Daoy (cell line): ENCODE results near the gene C10orf90. TPM values are rescaled to one million over a fixed set of nuclear protein-coding genes. Genes with fewer than 3 reads are reported as not detected.

Experiments used
- DNase-seq: peaks from one replicate; pipeline ENCODE4 v3.0.0-alpha.2; 2015; ENCODE audit warnings: low read depth
- total RNA-seq: library from RNA; depleted of rRNA; stranded (reverse); fragments of >200 nt; shearing (Covaris generic); gene quantifications from 2 replicates; pipeline ENCODE4 v1.2.3, GENCODE V29; 2014

C10orf90 gene
- total RNA-seq, 1 experiment from 2014 or later = 1.4 TPM

GRCh38 chr10:126502441-126502840 is 168.1 kb downstream of the C10orf90 start:
- no peak for DNase-seq

GRCh38 chr10:126501828-126502227 is 168.7 kb downstream of the C10orf90 start:
- no peak for DNase-seq

- DNase-seq = peak; percentile 37
Measured at GRCh38 chr10:126500866-126501265, 169.6 kb downstream of the C10orf90 start.

- DNase-seq = peak; percentile 87
Measured at GRCh38 chr10:126500185-126500584, 170.3 kb downstream of the C10orf90 start.

GRCh38 chr10:126499744-126500143 is 170.7 kb downstream of the C10orf90 start:
- peak; percentile 57 for DNase-seq

- DNase-seq = no peak
Measured at GRCh38 chr10:126497672-126498071, 172.8 kb downstream of the C10orf90 start.

GRCh38 chr10:126496771-126497545 is 173.5 kb downstream of the C10orf90 start:
- DNase-seq = no peak

GRCh38 chr10:126491476-126491875 is 179.0 kb downstream of the C10orf90 start:
- DNase-seq = no peak

- peak; percentile 16 for DNase-seq
Measured at GRCh38 chr10:126481181-126481580, 189.3 kb downstream of the C10orf90 start.

- DNase-seq = no peak
Measured at GRCh38 chr10:126480648-126481047, 189.8 kb downstream of the C10orf90 start.

- no peak for DNase-seq
Measured at GRCh38 chr10:126479280-126479895, 191.1 kb downstream of the C10orf90 start.

GRCh38 chr10:126478546-126478945 is 191.9 kb downstream of the C10orf90 start:
- DNase-seq = no peak

GRCh38 chr10:126476246-126476645 is 194.2 kb downstream of the C10orf90 start:
- DNase-seq = no peak

- DNase-seq = no peak
Measured at GRCh38 chr10:126475074-126475691, 195.3 kb downstream of the C10orf90 start.

- no peak for DNase-seq
Measured at GRCh38 chr10:126474031-126474430, 196.5 kb downstream of the C10orf90 start.

- no peak for DNase-seq
Measured at GRCh38 chr10:126470991-126471390, 199.5 kb downstream of the C10orf90 start.

GRCh38 chr10:126469692-126470091 is 200.8 kb downstream of the C10orf90 start:
- no peak for DNase-seq

GRCh38 chr10:126468876-126469643 is 201.4 kb downstream of the C10orf90 start:
- DNase-seq = peak; percentile 62

- DNase-seq = no peak
Measured at GRCh38 chr10:126468467-126468866, 202.0 kb downstream of the C10orf90 start.

GRCh38 chr10:126465771-126466170 is 204.7 kb downstream of the C10orf90 start:
- no peak for DNase-seq

- no peak for DNase-seq
Measured at GRCh38 chr10:126463286-126463685, 207.2 kb downstream of the C10orf90 start.

- no peak for DNase-seq
Measured at GRCh38 chr10:126461289-126461940, 209.1 kb downstream of the C10orf90 start.
